ENCODE data around the gene SLC4A1. TPM values are rescaled to one million over a fixed set of nuclear protein-coding genes. Genes with fewer than 3 reads are reported as not detected.

SLC4A1 gene
- total RNA-seq, 1 experiment from 2014 or later, result not detected

DNA sequence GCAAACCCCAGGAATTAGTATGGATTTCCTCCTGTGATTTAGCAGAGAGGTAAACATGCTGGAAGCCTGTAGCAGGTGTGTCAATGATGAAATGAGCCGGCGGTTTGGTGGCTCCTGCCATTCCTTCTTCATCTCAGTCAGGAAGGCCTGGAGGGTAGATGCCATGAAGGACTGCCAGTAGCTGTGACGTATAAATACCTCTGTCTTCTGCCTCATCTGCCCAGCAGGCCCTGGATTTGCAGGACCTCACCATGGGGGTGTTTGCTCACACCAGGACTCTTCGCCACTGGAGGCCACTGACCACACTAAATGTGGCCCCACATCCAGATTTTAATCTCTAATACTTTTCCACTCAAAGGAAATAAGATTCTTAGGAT lies 16.1 kb upstream of the SLC4A1 start:
- DNase-seq (ENCODE audit: low read depth), result no peak

DNA sequence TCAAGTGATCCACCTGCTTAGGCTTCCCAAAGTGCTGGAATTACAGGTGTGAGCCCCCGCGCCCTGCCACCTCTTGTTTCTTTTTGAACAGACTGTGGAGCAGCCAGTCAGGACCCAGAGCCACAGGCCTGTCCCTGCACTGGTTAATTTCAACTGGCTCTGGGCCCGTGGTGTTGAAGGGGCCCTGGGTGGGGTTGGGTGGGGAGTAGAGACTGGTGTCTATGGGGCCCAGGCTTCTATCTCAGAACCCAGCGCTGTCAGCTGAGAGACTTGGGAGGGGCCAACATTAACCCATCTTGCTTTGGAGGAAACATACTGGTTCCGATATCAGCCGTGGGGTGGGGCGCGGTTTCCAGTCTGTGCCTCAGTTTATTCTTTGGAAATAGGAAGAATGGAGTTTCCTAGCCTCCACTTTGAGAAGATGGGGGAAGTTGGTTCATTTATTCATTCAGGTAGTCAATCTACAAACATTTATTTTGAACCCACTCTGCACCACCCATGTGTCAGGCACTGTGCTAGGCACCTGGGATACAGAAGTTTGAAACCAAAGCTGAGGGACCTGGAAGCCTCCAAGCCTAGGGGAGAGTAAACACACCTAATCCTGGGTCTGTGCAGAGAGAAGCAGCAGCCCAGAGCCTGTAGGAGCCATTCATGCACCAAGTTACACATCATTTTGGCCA lies 15.5 kb upstream of the SLC4A1 start:
- no peak for DNase-seq (ENCODE audit: low read depth)

DNA sequence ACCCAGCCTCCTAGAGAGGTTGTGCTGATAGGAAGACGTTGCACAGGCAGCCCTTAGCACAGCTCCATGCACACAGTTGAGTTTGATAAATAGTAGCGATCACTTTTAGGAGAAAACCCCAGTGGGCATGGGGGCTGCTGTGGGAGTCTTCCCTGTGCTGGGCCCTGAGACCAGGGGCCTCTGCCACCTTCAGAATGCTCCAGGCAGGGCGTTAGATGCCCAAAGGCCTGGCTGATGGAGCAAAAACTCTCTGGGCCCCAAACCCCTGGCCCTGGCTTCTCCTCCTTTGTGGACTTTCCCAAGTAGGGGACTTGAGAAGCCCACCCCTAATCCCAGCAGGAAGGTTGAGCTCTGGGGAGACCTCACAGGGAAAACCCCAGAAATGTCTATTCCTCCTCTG lies 14.3 kb upstream of the SLC4A1 start:
- no peak for DNase-seq (ENCODE audit: low read depth)

DNA sequence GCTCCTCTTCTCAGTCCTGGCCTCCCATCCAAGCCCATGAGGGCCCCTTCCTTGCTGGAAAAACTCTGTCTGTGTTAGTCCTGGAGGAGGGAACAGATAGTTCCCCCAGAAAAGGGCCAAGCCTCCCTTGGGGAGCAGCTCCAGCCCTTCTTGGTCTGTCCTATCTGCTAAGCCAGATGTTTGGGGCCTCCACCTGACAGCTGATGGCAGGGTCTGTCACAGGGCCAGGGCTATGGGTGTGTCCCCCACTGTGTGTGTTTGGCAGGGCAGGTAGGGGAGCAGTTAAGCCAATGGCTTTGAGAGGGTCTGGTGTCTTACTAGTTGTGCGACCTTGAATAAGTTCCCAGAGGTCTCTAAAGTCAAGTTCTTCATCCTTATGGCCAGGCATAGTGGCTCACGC lies 13.6 kb upstream of the SLC4A1 start:
- no peak for DNase-seq (ENCODE audit: low read depth)

DNA sequence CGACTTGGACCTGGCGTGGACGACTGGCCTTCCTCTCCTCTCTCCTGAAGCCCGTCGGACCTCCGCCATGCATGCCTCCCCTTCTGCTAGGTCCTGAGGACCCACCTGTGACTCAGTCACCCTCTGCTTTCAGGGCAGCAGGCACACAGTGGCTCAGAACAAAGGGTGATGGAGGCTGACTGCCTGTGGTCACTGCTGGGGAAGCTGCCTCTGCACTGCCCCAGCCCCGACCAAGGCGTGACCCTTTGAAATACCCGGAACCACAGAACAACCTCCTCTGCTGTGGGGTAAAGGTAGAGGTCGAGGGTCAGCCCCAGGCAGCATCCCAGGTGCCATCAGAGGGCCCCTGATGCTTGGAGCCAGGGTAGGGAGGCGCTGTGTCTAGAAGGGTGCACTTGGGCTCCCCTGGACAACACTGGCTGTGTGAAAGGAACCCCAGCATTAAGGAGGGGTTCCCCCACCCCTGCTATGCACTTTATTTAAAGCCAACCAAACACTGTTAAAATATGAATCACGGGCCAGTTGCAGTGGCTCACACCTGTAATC lies 12.5 kb upstream of the SLC4A1 start:
- DNase-seq (ENCODE audit: low read depth), result no peak

DNA sequence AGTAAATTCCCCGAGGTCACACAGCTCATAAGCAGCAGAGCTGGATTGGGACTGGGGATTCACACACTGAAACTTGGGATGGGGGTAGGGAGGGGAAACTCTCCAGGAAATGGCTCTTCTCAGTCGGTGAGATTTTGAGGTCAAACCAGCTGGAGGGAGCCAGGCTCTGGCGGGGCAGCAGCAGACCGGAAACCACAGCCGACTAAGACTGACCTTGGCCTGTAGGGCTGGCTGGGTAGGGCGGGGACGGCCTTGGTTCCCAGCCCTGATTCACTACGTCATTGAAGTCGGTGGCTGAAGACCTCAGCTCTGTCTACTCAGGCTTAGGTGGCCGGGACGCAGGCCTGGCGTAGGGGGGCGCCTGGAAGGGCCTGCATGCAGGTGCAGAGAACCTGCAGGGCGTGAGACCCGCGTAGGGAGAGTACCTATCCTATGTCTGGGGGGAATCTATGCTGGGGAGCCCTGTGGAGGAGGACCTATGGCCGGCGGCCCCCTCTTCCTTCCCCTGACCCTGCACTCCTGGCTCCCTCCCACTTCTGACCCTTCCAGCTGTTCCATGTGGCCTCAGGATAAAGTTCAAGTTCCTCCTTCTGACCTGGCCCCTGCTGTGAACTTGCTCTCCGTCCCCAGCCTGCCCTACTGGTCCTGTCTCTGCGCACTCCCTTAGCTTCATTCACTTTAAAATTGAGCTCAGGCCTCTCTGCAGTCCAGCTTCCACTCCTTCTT lies 11.9 kb upstream of the SLC4A1 start:
- peak; percentile 97 for DNase-seq (ENCODE audit: low read depth)

DNA sequence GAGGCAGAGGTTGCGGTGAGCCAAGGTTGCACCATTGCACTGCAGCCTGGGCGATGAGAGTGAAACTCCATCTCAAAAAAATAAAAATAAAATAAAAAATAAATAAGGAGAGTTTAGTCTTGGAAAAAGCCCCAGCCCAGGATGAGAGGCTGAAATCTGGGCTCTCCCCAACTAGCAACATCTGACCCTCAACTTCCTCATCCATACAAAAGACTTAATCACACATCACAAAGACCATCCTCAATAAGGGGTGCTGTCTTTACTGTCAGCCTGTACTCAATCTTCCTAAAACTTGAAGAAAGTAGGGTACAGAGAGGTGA lies 11.4 kb upstream of the SLC4A1 start:
- DNase-seq (ENCODE audit: low read depth), result no peak

DNA sequence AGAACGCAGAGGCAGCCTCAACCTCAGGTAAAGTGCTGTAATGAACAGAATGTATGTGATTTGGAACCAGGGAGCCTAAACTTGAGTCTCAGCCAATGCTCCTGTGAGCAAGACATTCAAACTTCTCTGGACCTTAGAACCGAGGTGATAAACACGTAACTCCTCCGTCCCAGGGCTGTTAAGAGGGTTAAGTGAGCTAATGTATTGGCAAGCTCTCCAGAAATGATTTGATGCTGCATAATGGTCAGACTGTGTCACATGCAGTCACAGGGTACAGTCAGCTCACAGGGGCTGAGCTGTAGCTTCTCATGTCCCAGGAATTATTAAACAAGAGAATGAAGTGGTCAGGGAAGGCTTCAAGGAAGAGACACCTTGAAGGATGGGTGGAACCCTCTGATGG lies 10.0 kb upstream of the SLC4A1 start:
- DNase-seq (ENCODE audit: low read depth), result no peak

DNA sequence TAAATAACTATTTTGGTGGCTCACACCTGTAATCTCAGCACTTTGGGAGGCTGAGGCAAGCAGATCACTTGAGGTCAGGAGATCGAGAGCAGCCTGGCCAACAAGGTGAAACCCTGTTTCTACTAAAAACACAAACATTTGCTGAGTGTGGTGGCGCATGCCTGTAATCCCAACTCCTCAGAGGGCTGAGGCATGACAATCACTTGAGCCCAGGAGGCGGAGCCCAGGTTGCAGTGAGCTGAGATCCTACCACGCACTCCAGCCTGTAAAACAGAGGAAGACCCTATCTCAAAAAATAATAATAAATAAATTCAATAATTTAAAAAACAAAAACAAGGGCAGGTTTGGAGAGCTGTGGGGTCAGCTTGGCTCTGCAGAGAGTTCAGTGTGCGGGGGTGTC lies 5.7 kb upstream of the SLC4A1 start:
- DNase-seq (ENCODE audit: low read depth), result no peak

DNA sequence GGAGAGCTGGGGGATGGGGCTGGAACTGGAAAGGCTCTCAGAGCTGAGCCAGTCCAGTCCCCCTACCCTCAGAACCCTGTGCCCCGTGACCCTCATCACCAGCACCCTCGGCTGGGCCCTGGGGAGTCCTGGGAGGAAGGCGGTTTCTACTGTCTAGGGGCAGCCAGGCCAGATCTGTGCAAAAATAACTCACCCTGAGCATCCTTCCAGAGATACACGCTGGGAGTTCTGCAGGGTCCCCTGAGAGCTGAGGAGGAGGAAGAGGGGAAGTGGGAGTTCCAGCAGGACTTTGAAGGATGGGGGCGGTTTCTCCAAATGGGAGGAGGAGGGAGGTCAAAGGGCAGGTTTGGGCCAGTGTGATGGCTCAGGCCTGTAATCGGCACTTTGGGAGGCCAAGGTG lies 5.0 kb upstream of the SLC4A1 start:
- DNase-seq (ENCODE audit: low read depth), result no peak

DNA sequence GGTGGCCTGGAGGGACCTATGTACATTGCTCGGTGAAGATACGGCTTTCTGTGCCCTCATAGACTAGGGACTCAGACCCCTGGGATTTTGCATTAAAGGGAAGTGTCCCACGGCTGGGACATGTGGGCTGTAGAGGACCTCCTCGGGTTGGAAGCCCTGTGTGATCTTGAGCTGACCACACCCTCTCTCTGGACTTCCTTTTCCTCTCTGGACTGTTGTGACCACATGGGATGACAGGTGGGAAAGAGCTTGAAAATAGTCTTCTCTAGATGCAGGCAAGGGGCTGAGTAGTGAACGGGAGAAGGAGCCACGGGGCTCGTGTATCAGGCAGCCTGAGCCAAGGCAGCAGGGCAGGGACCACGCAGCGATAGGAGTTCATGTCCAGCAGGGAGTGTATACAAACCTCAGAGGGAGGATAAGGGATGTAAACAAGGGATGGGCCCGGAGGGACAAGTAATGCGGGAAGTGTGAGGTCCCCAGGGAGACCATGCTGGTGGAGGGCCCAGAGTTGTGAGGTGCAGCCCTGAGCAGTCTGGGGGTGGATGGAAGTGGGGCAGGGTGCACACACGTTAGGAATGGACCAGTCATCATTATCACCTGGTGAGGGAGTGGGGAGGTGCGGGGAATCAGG lies 4.5 kb upstream of the SLC4A1 start:
- DNase-seq (ENCODE audit: low read depth), result no peak

DNA sequence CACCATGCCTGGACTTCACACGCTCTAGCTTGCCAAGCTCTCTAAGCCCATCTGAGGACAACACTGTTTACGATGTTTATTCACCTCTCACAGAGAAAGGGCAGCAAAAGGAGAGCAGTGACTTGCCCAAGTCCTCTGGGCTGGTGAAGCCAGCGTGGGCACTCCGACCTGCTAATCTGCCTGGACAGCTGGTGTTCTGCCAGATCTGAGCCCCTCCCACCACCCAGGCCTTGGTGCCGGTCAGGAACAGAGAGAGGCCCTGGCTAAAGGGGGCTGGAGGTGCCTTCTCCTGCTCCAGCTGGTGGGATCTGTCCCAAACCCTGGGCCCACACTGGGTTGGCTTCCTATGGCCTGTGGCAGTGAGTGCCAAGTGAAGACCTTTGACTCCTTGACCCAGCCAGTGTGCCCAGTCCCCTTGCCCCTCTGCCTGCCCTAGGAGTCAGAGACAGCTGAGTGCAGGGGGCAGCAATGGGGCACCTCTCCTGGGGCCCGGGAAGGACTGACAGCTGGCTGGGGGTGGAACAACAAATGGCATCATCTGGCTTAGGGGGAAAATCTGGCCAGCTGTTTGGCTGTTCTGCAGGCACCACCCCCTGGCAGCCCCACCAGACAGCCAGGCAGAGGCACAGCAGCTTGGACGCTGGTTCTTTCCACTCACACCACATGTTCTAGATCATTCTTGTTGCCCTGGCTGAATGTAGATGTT lies 1.8 kb upstream of the SLC4A1 start:
- DNase-seq (ENCODE audit: low read depth), result no peak

DNA sequence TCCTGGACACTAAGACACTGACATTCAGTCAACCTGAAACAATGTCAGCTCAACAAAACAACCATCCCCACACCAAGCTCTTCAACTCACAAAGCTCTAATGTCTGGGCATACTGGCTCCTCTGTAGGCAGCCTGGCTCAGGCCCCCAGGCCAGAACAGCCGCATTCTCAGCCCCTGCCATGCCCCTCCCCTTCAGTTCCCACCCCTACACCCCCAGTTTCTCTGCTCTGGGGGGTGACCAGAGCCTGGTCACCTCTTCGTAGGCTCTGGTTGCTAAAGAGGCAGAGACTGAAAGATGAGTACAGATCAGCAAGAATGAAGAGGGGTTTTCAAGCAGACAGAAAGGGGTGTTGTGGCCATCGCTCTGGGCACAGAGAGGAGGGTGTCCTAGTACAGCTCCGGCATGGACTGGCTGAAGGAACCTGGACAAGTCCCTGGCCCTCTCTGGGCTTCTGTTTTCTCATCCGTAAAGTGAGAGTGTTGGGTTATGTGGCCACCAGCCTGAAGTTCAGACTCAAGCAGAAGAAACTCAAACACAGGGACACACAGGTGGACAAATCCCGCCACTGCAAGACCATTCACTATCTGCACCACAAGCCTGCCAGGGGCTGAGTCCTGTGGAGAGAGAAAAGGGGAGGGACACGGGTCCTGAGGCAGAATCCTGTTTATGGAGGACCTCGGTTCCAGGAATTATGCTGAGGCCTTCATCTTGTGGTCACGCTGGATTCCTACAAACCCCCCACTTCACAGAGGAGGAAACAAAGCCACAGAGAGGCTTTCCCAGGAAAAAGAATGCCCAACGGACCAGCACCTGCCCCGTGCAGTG lies 987 bp upstream of the SLC4A1 start:
- no peak for DNase-seq (ENCODE audit: low read depth)

DNA sequence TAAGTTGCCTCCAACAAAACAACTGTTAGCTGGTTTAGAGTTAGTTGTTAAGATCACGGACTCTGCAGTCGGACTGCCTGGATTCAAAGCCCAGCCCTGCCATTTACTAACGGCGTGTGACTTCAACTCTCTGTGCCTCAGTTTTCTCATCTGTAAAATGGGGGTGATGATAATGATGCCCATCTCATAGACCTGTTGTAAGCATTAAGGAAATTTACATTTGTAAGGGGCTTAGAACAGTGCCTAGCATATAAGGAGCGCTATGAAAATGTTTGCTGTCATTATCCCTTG lies 825 bp downstream of the SLC4A1 start:
- no peak for DNase-seq (ENCODE audit: low read depth)

DNA sequence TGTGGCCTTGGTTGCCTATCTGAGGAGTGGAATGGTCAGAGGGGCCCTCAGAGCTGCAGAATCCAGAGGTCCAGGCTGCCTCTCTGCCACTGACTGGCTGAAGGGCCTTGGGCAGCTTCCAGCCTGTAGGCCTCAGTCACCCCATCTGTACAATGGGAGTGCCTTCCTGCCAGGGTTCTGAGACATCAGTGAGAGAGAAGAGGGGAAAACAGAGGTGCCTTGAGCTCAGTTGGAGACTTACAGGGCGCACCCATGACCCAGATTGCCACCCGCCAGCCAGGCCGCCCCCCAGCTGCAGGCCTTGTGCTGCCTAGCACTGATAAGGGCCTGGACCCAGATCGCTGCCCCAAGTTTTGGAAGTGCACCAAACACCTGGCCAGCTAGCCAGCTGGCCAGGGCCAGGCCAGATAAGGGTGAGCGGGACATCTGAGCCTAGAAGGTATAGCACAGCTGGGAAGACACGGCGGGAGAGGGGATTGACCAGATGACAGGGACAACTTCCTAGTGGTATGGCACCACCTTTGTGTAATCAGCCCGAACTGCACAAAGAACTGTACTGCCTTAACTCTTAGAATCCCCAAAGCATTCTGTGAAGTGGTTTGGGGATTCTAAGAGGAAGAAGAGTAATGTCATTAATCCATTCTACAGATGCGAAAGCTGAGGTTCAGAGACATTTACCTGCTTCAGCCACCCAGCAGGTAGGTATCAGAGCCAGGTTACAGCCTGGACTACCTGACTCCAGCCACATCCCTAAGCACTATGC lies 1.4 kb downstream of the SLC4A1 start:
- DNase-seq (ENCODE audit: low read depth), result no peak

DNA sequence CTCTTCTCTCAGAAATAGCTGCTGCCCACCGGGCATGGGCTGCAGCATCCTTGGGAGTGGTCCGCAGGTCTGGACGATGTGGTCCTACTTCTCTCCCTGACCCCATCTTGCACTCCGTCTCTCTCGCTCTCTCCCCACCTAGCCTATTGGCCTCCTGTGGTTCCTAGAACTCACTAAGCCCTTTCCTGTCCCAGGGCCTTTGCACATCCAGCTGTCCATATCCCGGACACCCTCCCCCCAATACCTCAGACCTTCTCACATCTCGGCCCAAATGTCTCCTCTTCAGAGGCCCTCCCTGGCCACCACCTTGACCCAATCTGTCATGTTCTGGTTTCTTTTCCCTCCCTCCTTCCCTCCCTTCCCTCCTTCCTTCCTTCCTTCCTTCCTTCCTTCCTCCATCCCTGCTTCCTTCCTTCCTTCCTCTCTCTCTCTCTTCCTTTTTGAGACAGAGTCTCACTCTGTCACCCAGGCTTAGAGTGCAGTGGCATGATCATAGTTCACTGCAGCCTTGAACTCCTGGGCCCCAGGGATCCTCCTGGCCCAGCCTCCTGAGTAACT lies 4.5 kb downstream of the SLC4A1 start:
- no peak for DNase-seq (ENCODE audit: low read depth)

DNA sequence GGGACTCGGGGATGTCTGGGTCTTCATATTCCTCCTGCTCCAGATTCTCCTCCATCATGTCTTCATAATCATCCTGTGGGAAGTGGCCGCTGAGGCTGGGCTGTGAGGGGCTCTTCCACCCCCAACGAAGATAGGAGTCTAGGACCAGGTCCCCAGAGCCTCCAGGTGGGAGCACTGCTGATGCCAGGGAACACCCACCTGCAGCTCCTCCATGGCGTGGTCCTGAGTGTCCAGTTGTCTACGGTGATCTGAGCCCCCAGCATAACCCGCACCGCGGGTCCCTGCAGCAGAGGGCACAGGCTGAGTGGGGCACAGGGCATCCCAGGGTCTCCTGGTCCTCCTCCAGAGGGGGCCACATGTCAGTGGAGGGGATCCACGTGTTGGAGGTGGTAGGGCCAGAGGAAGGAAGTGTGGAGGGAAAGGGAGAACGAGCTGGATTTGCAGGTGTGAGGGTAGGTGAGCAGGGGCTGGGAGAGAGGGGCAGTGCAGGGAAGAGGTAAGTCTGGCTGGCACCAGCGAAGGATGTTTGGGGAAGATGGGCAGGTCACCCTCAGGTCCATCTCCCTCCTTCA lies 5.2 kb downstream of the SLC4A1 start:
- no peak for DNase-seq (ENCODE audit: low read depth)

DNA sequence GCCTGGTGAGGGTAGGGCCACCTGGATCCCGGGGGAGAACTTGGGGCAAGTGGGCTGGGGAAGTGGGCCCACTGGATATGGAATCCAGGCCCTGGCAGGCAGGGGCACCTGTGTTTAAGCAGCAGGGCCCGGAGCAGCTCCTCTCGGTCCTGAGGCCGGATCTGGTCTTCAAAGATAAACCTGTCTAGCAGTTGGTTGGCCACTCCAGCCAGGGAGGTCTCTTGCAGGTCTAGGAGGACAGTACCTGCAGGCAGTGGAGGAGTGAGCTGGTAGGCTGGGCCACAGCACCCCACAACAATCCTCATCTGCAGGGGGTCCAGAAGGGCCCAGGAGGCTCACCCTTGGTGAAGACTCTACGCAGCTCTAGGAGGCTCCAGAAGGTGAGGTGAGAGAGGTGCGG lies 7.6 kb downstream of the SLC4A1 start:
- DNase-seq (ENCODE audit: low read depth), result no peak

DNA sequence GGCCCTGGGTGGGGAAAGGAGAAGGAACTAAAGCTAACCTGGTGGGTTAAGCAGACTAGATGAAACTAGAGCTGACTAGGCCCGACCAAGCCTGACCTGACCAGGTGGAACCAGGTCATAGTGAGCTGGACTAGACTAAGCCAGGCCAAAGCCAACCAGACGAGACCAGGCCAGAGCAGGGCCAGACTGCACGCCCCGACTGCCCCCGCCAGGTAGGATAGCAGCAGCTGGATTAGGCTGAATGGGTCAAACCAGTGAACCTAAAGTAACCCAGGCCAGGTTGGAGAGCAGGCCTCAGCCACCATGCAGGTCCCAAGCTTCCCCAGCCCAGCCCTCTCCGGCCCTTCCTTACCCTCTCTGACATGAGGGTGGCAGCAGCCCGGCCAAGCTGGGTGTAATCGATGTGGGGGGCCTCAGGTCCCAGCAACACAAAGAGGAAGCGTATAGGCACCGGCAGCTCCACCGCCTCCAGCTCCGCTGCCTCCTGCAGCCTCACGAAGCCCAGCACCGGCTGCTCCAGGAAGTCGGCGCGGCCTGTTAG lies 9.1 kb downstream of the SLC4A1 start:
- no peak for DNase-seq (ENCODE audit: low read depth)

Data from HT1080 (cell line).